Natural killer cell (primary cell): ENCODE measurements around the gene FAM131B. TPM values are rescaled to one million over a fixed set of nuclear protein-coding genes. Genes with fewer than 3 reads are reported as not detected.

ENCODE experiments used
- ATAC-seq, 3 donors: fragments of 150-1000 bp in 2 of 3; fragments of 200-7000 bp in 1 of 3; cut with Tn5 transposase; 1 replicate in 1 of 3; 2 replicates in 2 of 3; pipeline ENCODE4 v1.10.0; 2021; ENCODE audit warnings: mild to moderate bottlenecking in 2 of 3, moderate library complexity in 2 of 3
- DNase-seq, 2 donors: peaks; one replicate each; pipeline versions ENCODE4 v3.0.0 to v3.0.0-alpha.2; 2013 to 2021; ENCODE audit warnings: mixed read lengths in 1 of 2
- H3K27ac ChIP-seq: one replicate; pipeline ENCODE4 v1.5.1; 2013; ENCODE audit warnings: mild to moderate bottlenecking, low read length
- H3K27me3 ChIP-seq: one replicate; pipeline ENCODE4 v1.6.1; 2013; ENCODE audit warnings: low read length; ENCODE audit not compliant: control insufficient read depth, insufficient read depth
- H3K36me3 ChIP-seq: one replicate; pipeline ENCODE4 v1.6.1; 2013; ENCODE audit warnings: low read length; ENCODE audit not compliant: control insufficient read depth, insufficient read depth
- H3K4me1 ChIP-seq: one replicate; pipeline ENCODE4 v1.6.1; 2013; ENCODE audit warnings: low read length; ENCODE audit not compliant: control insufficient read depth, insufficient read depth
- H3K4me3 ChIP-seq: one replicate; pipeline ENCODE4 v1.5.1; 2013; ENCODE audit warnings: low read length
- H3K9me3 ChIP-seq: one replicate; pipeline ENCODE4 v1.6.1; 2013; ENCODE audit warnings: low read length; ENCODE audit not compliant: control insufficient read depth, insufficient read depth
- H3K27ac Mint-ChIP-seq, 2 donors: one replicate each; pipeline ENCODE4 v1.8.0; 2022; ENCODE audit warnings: mild to moderate bottlenecking in 2 of 2, mixed read lengths in 2 of 2, moderate library complexity in 1 of 2
- H3K27me3 Mint-ChIP-seq, 2 donors: one replicate each; pipeline ENCODE4 v1.8.0; 2022; ENCODE audit warnings: low read depth in 2 of 2, mixed read lengths in 2 of 2
- H3K36me3 Mint-ChIP-seq: one replicate; pipeline ENCODE4 v1.8.0; 2022; ENCODE audit warnings: mixed read lengths
- H3K4me1 Mint-ChIP-seq, 2 donors: one replicate each; pipeline ENCODE4 v1.8.0; 2022; ENCODE audit warnings: mixed read lengths in 2 of 2
- H3K4me3 Mint-ChIP-seq: one replicate; pipeline ENCODE4 v1.8.0; 2022; ENCODE audit warnings: mild to moderate bottlenecking, moderate library complexity, mixed read lengths
- H3K9me3 Mint-ChIP-seq, 2 donors: one replicate each; pipeline ENCODE4 v1.8.0; 2022; ENCODE audit warnings: mixed read lengths in 2 of 2
- WGBS: methylation state at CpG from one replicate; pipeline ENCODE4 v1.1.7; 2013; ENCODE audit warnings: missing lambda C conversion rate; ENCODE audit not compliant: insufficient coverage; 5-methylcytosine and 5-hydroxymethylcytosine counted together
- intact Hi-C: fragments of 100-400 bp; cut with micrococcal nuclease; formaldehyde crosslinking; loops from one replicate; pipeline ENCODE4 v1.14.2; 2022
- total RNA-seq, 4 donors: library from RNA; stranded (reverse); fragments of 120-200 nt in 1 of 4; gene quantifications; one replicate each; pipeline versions ENCODE4 v1.2.3 to v1.2.4, GENCODE V29; 2013 to 2022
- TF ChIP-seq, protein P1 (sequence below): fragments of 200-600 bp; IDR thresholded peaks from one replicate; pipeline ENCODE4 v1.8.0; 2022; ENCODE audit warnings: antibody characterized with exemption

Gene FAM131B
- total RNA-seq, 3 donors from 2014 or later (not counting 1 experiment from before 2014, with no cell fraction given): 2.3 to 2.8 (median 2.5) TPM

DNA sequence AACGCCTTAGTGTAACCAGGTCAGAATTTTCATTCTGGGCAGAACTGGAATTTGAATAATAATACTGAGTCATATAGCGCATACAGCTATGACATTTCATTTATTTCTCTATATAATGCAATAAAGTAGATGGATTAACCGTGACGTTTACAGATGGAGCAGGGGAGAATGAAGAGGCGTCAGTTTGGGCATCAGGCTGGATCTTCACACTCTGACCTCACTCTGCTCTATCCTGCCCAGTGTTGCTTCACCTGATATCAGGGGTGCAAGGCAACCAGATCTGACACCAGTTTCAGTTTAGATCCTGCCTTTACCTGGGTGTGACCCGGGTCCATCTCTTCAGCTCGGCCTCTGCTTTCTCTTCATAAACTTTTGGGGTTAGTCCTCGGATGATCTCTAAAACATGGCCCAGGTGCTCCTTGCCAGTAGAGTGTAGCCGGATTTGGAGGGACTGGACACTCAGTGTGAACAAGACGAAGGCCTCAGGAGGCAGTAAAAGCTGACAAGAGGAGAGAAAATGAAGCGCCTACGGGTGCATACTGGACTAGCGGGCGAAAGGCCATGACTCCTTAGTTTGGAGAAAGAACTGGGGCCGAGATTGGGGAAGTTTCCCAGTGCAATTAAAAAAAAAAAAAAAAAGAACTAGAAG is 17.2 kb upstream of the FAM131B start:
- H3K27me3 Mint-ChIP-seq: no peaks in the 10 kb centered on the region
- H3K27ac Mint-ChIP-seq: peak overlapping the region; percentile 94 to 98
- Histone ChIP-seq H3K4me1 (peaks cover 87% of the 10 kb centered on the region), H3K27me3 (no peaks in the 10 kb centered on the region), H3K36me3 (peaks cover 3% of the 10 kb centered on the region), H3K27ac (peak overlapping the region; percentile 95), H3K9me3 (no peaks in the 10 kb centered on the region), H3K4me3 (peak overlapping the region; percentile 86)
- peak overlapping the region; percentile 92 for H3K4me3 Mint-ChIP-seq
- intact Hi-C loops: loop anchor here (5.0 to 10.0 kb wide), 4 partner anchors 38 to 667 kb away; no protein-coding TSS in a partner anchor
- TF ChIP-seq, protein P1, sequence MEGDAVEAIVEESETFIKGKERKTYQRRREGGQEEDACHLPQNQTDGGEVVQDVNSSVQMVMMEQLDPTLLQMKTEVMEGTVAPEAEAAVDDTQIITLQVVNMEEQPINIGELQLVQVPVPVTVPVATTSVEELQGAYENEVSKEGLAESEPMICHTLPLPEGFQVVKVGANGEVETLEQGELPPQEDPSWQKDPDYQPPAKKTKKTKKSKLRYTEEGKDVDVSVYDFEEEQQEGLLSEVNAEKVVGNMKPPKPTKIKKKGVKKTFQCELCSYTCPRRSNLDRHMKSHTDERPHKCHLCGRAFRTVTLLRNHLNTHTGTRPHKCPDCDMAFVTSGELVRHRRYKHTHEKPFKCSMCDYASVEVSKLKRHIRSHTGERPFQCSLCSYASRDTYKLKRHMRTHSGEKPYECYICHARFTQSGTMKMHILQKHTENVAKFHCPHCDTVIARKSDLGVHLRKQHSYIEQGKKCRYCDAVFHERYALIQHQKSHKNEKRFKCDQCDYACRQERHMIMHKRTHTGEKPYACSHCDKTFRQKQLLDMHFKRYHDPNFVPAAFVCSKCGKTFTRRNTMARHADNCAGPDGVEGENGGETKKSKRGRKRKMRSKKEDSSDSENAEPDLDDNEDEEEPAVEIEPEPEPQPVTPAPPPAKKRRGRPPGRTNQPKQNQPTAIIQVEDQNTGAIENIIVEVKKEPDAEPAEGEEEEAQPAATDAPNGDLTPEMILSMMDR: no peak
- no peaks in the 10 kb centered on the region for H3K9me3 Mint-ChIP-seq
- no peak for ATAC-seq
- WGBS: 16% methylated on average over 14 of the region's 15 CpGs
- no peaks in the 10 kb centered on the region for H3K36me3 Mint-ChIP-seq
- DNase-seq: peak; percentile 35 to 45
- peaks cover 50 to 62% of the 10 kb centered on the region in 2 donors for H3K4me1 Mint-ChIP-seq

DNA sequence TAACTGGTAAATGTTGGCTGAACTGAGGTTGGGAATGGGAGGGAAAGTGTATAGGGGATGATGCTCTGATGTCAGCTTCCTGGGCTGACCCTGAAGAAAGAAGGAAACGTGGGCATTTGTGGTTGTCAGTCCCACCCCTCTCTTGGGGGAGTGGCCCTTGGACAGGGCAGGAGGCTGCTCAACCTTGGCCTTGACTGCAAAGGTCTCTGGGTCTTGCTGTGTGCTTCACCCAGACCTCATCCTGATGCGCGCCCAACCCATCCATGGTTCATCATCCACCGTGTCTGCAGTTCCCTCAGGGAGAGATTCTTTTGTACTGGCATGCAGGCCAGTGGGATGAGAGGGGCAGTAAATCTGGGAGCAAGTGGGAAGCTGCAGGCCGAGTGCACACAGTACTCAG is 13.9 kb upstream of the FAM131B start:
- no peaks in the 10 kb centered on the region for H3K36me3 Mint-ChIP-seq
- Histone ChIP-seq H3K27me3 (no peaks in the 10 kb centered on the region), H3K9me3 (no peaks in the 10 kb centered on the region), H3K27ac (peak overlapping the region; percentile 85), H3K36me3 (no peaks in the 10 kb centered on the region), H3K4me1 (peaks cover 86% of the 10 kb centered on the region), H3K4me3 (no peak overlapping the region)
- H3K27ac Mint-ChIP-seq: peak overlapping the region; percentile 75 to 94
- H3K9me3 Mint-ChIP-seq: no peaks in the 10 kb centered on the region
- H3K4me1 Mint-ChIP-seq: peaks cover 70 to 75% of the 10 kb centered on the region in 2 donors
- H3K27me3 Mint-ChIP-seq: no peaks in the 10 kb centered on the region
- TF ChIP-seq, protein P1: no peak
- H3K4me3 Mint-ChIP-seq: peak overlapping the region; percentile 71
- ATAC-seq (no peak), DNase-seq (no peak)
- intact Hi-C loops: loop anchor here (5.0 to 10.0 kb wide), 3 partner anchors 41 to 582 kb away; no protein-coding TSS in a partner anchor
- 74% methylated on average over 5 of the region's 5 CpGs for WGBS

DNA sequence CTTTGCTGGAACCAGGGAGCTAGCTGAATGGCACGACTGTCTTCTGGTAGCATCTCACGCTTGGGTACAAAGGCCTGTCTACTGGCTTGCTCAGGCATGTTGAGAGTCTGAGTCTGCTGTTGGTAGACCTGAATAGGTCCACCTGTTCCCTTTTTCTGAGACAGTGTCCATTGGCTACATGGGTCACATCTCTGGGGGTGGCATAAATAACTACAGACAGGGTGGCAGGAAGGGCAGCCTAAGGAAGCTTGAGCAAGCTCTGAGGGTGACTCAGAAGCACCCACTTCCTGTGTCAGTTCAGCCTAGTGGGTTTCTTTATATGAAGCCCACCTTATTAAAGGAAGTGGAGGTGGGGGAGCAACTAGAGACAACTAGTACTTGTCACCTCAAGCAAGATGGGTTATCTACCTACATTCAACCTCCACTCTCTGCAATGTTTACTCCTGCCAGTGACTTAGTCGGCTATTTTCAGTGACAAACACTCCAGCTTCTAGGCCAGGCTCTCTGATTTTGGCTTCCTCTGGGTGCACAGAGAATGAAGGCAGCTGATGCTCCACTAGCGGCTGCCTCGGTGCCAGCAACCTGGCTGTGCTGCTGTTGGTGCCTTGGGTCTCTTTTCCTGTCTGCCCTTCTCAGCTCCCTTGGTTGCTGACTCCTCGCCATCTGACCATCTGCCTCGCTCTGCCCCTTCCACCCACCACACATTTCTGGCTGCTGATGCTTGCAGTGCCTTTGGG is 13.0 kb upstream of the FAM131B start:
- Histone ChIP-seq H3K9me3 (no peaks in the 10 kb centered on the region), H3K27me3 (no peaks in the 10 kb centered on the region), H3K4me1 (peaks cover 89% of the 10 kb centered on the region), H3K27ac (peak overlapping the region; percentile 85), H3K36me3 (no peaks in the 10 kb centered on the region), H3K4me3 (no peak overlapping the region)
- TF ChIP-seq, protein P1: no peak
- ATAC-seq (peak; percentile 71 to 85 (median 71)), DNase-seq (peak; percentile 48 to 75)
- H3K36me3 Mint-ChIP-seq: no peaks in the 10 kb centered on the region
- no peaks in the 10 kb centered on the region for H3K27me3 Mint-ChIP-seq
- intact Hi-C loops: loop anchor here (5.0 to 10.0 kb wide), 3 partner anchors 42 to 581 kb away; no protein-coding TSS in a partner anchor
- H3K27ac Mint-ChIP-seq: peak overlapping the region; percentile 75 to 94
- 14% methylated on average over 7 of the region's 7 CpGs for WGBS
- peaks cover 77 to 81% of the 10 kb centered on the region in 2 donors for H3K4me1 Mint-ChIP-seq
- H3K4me3 Mint-ChIP-seq: peak overlapping the region; percentile 71
- H3K9me3 Mint-ChIP-seq: no peaks in the 10 kb centered on the region
